H7 (cell line): ENCODE results near the gene TCP11L2. TPM values are rescaled to one million over a fixed set of nuclear protein-coding genes. Genes with fewer than 3 reads are reported as not detected.
"Not testable (repeated sequence)": the region's sequence is repeated elsewhere in the genome, so short reads cannot be mapped to it uniquely, and the experiment has no call there.

Experiments used
- DNase-seq: peaks from one replicate; pipeline ENCODE4 v3.0.0; 2012
- H3K27me3 ChIP-seq: 2 replicates; pipeline ENCODE4 v1.6.0; 2011; ENCODE audit warnings: mild to moderate bottlenecking, low read length; ENCODE audit not compliant: control insufficient read depth, insufficient read depth
- H3K36me3 ChIP-seq: replicated peaks from 2 replicates; pipeline ENCODE4 v1.5.1; 2011; ENCODE audit warnings: low read length; ENCODE audit not compliant: control insufficient read depth, insufficient read depth
- H3K4me3 ChIP-seq: 2 replicates; pipeline ENCODE4 v1.5.1; 2011; ENCODE audit warnings: low read depth, mild to moderate bottlenecking, control low read depth, low read length, moderate library complexity; ENCODE audit not compliant: insufficient read depth
- total RNA-seq: library from RNA; depleted of rRNA; stranded (reverse); fragments of >200 nt; shearing (Covaris generic); gene quantifications from 2 replicates; pipeline ENCODE4 v1.2.3, GENCODE V29; 2014; rRNA removed

The TCP11L2 gene
- total RNA-seq, 1 experiment from 2014 or later: 6.9 TPM

DNA sequence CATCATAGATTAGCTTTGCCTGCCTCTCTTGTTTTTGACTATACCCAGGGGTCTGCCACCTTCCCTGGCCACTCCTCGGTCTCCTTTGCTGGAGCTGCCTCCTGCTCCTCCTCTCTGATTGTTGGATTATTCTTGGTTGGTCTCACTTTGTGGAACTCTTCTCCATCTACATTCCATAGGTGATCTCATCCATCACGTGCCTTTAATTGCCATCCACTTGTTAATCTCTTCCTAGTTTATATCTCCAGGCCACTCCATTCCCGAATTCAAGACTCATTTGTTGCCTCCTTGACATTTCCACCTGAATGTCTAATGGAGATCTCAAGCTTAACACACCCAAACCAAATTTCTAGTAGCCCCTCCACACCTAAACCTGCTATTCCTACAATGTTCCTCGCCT lies 60.4 kb downstream of the TCP11L2 start:
- no peak for DNase-seq
- Histone ChIP-seq H3K36me3 (no peaks in the 10 kb centered on the region; the same call in 1 of the 2 replicates), H3K4me3 (no peak overlapping the region), H3K27me3 (no peaks in the 10 kb centered on the region)

DNA sequence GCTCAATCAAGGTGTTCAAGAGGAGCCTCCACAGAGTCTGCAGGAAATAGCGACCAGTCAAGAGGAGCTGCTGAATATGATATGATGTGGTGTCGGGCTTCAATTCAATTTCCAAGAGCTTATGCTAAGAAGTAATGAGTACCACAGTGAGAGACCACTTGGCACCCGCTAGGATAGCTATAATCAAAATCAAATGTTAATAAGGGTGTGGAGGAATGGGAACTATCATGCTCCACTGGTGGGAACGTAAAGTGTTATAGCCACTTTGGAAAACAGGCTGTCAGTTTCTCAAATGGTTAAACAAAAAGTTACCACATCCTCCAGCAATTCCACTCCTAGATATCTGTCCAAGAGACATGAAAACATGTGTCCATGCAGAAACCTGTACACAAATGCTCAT lies 61.7 kb downstream of the TCP11L2 start:
- Histone ChIP-seq H3K36me3 (no peaks in the 10 kb centered on the region; the same call in 1 of the 2 replicates), H3K27me3 (no peaks in the 10 kb centered on the region), H3K4me3 (no peak overlapping the region)
- no peak for DNase-seq

DNA sequence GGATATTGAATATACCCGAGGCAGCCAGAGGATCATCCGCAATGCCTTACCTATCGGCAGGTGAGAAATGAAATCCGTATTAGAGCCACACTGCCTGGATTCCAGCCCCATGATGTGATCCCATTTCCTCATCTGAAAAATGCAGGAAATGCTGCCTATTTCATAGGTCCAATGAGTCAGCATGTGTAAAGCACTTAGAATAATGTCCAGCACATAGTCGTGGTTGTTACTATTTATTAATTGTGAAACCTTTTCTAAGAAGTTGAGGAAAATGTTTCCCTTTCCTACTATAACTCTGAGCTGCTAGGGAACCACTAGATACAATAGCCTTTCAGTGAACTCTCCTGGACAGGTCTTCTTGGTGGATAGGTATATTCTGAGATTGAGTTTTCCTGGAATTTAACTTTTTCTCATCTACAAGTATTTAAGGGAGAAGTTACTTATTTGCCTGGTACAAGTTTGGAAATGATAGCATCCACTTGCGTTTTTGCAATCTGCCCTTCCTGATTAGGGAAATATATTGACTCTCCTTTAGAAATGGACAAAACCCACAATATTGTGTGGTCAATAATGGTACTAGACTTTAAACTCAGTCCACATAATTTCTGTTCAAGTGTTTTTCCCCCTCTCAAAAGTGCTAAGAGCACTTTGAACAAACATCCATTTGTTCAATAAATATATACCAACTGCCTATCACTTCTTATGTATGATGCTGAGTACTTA lies 67.3 kb downstream of the TCP11L2 start:
- no peak for DNase-seq
- H3K36me3 ChIP-seq: no peaks in the 10 kb centered on the region; the same call in 1 of the 2 replicates
- no peaks in the 10 kb centered on the region for H3K27me3 ChIP-seq
- H3K4me3 ChIP-seq: no peak overlapping the region

DNA sequence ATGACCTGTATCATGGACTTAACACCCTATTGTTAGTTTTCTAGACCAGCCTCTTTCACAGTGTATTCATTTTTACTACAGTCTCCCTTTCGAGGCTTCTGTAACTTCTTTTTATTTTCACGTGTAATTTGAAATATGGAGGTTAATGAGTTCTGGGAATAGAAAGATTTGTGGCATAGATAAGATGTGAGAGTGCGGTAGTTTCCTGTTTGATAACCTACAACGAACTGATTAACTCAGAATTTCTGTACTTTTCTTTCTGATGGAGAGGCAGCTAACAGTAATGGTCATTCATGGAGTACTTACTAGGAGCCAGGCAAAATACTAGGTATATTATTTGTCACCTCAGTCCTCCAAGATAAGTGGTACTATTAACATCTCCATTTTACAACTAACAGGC lies 76.3 kb downstream of the TCP11L2 start:
- Histone ChIP-seq H3K4me3 (no peak overlapping the region), H3K27me3 (no peaks in the 10 kb centered on the region), H3K36me3 (no peaks in the 10 kb centered on the region)
- DNase-seq: no peak

DNA sequence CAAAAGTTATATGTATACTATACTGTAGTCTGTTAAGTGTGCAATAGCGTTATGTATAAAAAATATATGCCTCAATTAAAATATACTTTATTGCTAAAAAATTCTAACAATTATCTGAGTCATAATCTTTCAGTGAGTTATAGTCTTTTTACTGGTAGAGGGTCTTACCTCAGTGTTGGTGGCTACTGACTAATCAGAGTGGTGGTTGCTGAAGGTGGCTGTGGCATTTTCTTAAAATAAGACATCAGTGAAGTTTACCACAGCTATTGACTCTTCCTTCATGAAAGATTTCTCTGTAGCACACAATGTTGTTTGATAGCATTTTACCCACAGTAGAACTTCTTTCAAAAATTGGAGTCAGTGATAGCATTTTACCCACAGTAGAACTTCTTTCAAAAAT lies 78.4 kb downstream of the TCP11L2 start:
- DNase-seq: no peak
- no peaks in the 10 kb centered on the region for H3K27me3 ChIP-seq
- no peaks in the 10 kb centered on the region for H3K36me3 ChIP-seq
- H3K4me3 ChIP-seq: no peak overlapping the region

DNA sequence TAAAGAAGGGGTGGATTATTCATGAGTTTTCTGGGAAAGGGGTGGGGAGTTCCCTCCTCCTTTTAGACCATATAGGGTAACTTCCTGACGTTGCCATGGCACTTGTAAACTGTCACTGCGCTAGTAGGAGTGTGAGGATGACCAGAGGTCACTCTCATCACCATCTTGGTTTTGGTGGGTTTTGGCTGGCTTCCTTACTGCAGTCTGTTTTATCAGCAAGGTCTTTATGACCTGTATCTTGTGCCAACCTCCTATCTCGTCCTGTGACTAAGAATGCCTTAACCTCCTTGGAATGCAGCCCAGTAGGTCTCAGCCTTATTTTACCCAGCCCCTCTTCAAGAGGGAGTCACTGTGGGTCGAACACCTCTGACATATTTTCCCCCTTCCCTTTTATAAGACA lies 79.3 kb downstream of the TCP11L2 start:
- not testable (repeated sequence) for DNase-seq, H3K36me3 ChIP-seq, H3K27me3 ChIP-seq, H3K4me3 ChIP-seq

DNA sequence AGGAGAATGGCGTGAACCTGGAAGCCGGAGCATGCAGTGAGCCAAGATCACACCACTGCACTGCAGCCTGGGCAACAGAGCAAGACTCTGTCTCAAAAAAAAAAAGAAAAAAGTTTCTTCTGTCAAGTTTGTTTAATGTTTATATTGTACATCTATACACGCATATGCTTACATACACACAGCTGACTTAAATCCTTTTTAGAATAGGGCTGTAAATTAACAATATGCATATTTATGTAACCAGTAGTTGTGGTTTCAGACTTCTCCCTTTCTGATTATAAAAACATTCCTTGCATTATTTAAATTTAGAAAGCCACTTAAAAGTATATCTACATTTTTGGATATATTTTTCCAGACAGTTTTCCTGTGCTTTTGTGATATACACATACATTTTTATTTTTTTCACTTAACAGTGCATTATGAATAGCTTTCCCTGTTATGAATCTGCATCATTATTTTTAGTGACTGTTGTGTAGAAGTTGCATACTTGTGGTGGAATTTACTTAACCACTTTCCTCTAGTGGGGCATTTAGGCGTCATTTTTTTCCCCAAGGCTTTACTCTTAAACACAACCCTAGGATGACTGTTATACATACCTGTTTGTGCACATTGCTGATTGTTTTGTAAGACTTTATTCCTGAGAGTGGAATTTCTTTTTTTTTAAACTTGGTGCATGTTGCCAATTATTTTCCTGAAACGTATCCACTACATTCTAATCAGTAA lies 84.4 kb downstream of the TCP11L2 start:
- Histone ChIP-seq H3K4me3 (no peak overlapping the region), H3K36me3 (no peaks in the 10 kb centered on the region), H3K27me3 (no peaks in the 10 kb centered on the region)
- no peak for DNase-seq

DNA sequence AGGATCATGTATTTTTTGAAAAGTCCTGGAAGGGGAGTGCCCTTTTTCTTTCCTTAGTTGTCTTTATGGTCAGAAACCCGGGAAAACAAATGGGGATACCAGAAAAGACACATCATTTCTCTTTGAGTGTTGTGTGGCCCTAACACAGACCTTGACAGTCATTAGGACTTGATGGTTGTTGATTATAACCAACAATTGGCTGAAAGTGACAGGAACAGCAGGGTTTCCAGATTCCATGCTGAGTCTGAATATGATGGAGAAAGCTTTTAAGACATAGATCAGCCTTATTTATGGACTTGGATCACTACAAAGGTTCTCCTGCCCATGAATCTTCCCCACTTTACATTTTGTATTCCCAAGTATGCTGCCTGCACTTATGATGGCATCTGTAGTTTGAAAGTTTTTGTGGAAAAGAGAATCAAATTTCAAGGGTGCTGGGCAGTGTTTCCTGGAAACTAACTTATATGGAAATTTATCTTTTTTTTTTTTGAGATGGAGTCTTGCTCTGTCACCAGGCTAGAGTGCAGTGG lies 85.4 kb downstream of the TCP11L2 start:
- Histone ChIP-seq H3K4me3 (no peak overlapping the region), H3K27me3 (no peaks in the 10 kb centered on the region), H3K36me3 (no peaks in the 10 kb centered on the region)
- DNase-seq: no peak

DNA sequence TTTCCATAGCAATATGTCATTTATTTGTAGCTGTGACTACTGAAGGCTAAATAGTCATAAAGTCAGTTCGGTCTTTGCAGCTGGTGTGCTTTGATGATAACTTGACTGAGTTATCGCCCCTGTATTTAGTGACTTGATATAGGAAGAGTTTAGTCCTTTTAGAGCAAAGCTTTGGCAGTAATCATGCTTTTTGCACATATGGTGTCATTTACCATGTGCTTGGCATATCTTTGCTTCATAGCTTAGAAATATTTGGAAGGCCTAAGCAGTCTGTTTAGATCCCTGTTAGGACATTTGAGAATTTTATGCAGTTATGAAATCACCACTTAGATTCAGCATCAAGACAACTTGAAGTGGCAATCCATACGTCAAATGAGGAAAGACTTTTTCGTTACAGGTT lies 86.6 kb downstream of the TCP11L2 start:
- H3K4me3 ChIP-seq: no peak overlapping the region
- no peak for DNase-seq
- H3K36me3 ChIP-seq: no peaks in the 10 kb centered on the region
- no peaks in the 10 kb centered on the region for H3K27me3 ChIP-seq

DNA sequence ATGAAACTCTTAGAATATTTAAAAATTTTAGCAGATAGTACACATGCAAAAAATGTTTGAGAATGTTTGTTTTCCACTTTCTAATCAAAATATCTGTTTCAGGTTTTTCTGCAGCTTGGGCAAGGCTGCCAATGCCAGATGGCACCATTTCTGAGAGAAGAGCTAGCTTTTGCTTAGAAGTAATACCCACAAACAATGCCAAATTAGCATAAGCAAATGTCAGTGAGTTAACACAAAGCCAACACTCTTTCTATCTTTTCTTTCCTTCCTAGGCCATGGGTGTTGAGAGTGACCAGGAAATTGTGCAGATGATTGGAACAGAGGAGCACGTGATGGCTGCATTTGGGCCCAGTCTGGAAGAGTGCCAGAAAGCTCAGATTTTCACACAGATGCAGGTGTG lies 90.2 kb downstream of the TCP11L2 start:
- Histone ChIP-seq H3K27me3 (no peaks in the 10 kb centered on the region), H3K4me3 (no peak overlapping the region), H3K36me3 (peaks cover under 1% of the 10 kb centered on the region; the same call in 1 of the 2 replicates)
- DNase-seq: no peak

Other genes starting within 250 kb of the TCP11L2 start
- 13.6 and 23.1 TPM in 2 replicates for gene NUAK1, start 163.8 kb upstream of the TCP11L2 start, total RNA-seq
- gene CKAP4, start 54.7 kb upstream of the TCP11L2 start, total RNA-seq: 52.0 and 54.4 TPM in 2 replicates
- 5.5 and 8.5 TPM in 2 replicates for gene POLR3B, start 55.0 kb downstream of the TCP11L2 start, total RNA-seq